ENCODE data around the gene SLC29A1. TPM values are rescaled to one million over a fixed set of nuclear protein-coding genes. Genes with fewer than 3 reads are reported as not detected.

Gene SLC29A1
- total RNA-seq, 1 experiment from 2014 or later, result 108 TPM

DNA sequence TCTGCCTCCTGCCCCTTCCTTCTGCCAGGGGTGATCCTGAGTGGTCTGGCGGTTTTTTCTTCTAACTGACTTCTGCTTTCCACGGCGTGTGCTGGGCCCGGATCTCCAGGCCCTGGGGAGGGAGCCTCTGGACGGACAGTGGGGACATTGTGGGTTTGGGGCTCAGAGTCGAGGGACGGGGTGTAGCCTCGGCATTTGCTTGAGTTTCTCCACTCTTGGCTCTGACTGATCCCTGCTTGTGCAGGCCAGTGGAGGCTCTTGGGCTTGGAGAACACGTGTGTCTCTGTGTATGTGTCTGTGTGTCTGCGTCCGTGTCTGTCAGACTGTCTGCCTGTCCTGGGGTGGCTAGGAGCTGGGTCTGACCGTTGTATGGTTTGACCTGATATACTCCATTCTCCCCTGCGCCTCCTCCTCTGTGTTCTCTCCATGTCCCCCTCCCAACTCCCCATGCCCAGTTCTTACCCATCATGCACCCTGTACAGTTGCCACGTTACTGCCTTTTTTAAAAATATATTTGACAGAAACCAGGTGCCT, 10.2 kb downstream of the SLC29A1 start:
- Histone ChIP-seq H3K36me3 (ENCODE audit: insufficient read depth, low read length, poor library complexity, severe bottlenecking) (peaks cover 38% of the 10 kb centered on the region), H3K27ac (ENCODE audit: low read depth, low read length, poor library complexity, severe bottlenecking) (peak overlapping the region; percentile 3), H3K4me1 (ENCODE audit: insufficient read depth, low read length, poor library complexity, severe bottlenecking) (peaks cover 10% of the 10 kb centered on the region), H3K27me3 (replicated peaks; ENCODE audit: insufficient read depth, low read depth, low read length, poor library complexity) (no peaks in the 10 kb centered on the region), H3K4me3 (ENCODE audit: low read depth, low read length, poor library complexity, severe bottlenecking) (no peak overlapping the region), H3K9me3 (ENCODE audit: low read depth, low read length, poor library complexity, severe bottlenecking) (no peaks in the 10 kb centered on the region)
- TF ChIP-seq CTCF (conservative IDR thresholded peaks at IDR 0.05; ENCODE audit: low read depth, low read length) (no peak), EZH2 (IDR thresholded peaks at IDR 0.05; ENCODE audit: borderline replicate concordance, low read depth, low read length, poor library complexity, severe bottlenecking) (no peak)
- CTCF ChIA-PET, result interaction anchor here (0.9 kb wide), 1 partner anchor 12 kb away, joined by 3 read pairs; no protein-coding TSS in a partner anchor
- DNase-seq (ENCODE audit: low spot score), result no peak
- intact Hi-C loops (cut with micrococcal nuclease; ENCODE audit: unreplicated experiment), result loop anchor here (2.0 kb wide), 1 partner anchor 137 kb away; no protein-coding TSS in a partner anchor
- POLR2A ChIA-PET (ENCODE audit: low non-redundant PET), result no interaction called here
- no TSS peak for BruUV-seq (replicated peaks)

DNA sequence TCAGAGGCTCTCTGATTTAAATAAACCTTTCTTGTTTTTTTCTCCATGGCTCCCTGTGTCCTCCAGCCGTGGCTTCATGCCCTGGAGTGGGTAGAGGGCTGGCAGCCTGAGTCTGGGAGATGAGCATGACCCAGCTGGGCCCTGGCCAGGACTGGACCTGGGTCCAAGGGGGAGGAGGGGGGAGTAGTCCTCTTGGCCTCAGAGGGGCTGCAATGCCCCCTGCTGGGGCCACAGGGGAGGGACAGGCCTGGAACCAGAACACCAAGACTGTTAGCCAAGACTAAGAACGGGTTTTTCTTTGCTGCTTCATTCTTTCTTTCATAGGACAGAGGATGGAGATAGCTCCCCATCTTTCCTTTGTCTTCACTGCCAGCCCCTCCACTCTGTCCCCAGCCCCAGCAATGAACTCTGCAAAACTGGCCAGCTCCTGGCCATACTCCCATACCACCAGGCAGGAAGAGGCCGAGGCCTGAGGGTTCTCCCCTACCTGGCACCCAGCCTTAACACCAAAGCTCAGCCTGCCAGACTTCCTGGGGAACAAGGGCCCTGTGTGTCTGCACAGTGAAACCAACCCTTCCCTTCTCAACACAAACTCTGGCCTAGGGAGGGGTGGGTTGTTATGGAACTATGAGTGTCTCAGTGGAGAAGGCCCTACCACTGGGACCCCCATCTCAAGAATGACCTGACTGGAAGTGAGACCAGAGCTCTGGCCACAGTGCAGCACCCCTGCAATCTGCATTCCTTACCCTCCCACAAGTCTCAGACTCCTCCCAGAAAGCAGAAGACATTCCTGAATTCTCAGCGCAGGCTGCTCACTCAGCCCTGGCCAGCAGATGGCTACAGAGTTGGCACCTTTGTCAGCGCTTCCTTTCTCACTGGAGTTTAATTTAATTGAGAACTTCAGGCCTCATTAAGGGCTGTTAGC, 11.0 kb downstream of the SLC29A1 start:
- intact Hi-C loops (cut with micrococcal nuclease; ENCODE audit: unreplicated experiment), result loop anchor here (2.0 kb wide), 1 partner anchor 138 kb away; no protein-coding TSS in a partner anchor
- POLR2A ChIA-PET (ENCODE audit: low non-redundant PET), result no interaction called here
- Histone ChIP-seq H3K27ac (ENCODE audit: low read depth, low read length, poor library complexity, severe bottlenecking) (peak overlapping the region; percentile 47), H3K4me3 (ENCODE audit: low read depth, low read length, poor library complexity, severe bottlenecking) (no peak overlapping the region), H3K36me3 (ENCODE audit: insufficient read depth, low read length, poor library complexity, severe bottlenecking) (peaks cover 32% of the 10 kb centered on the region), H3K4me1 (ENCODE audit: insufficient read depth, low read length, poor library complexity, severe bottlenecking) (peaks cover 10% of the 10 kb centered on the region), H3K27me3 (replicated peaks; ENCODE audit: insufficient read depth, low read depth, low read length, poor library complexity) (no peaks in the 10 kb centered on the region), H3K9me3 (ENCODE audit: low read depth, low read length, poor library complexity, severe bottlenecking) (no peaks in the 10 kb centered on the region)
- peak; percentile 61 for DNase-seq (ENCODE audit: low spot score)
- TF ChIP-seq CTCF (conservative IDR thresholded peaks at IDR 0.05; ENCODE audit: low read depth, low read length) (peak; percentile 65), EZH2 (IDR thresholded peaks at IDR 0.05; ENCODE audit: borderline replicate concordance, low read depth, low read length, poor library complexity, severe bottlenecking) (no peak)
- CTCF ChIA-PET, result interaction anchor here (0.9 kb wide), 1 partner anchor 13 kb away, joined by 3 read pairs; no protein-coding TSS in a partner anchor
- BruUV-seq (replicated peaks), result no TSS peak

DNA sequence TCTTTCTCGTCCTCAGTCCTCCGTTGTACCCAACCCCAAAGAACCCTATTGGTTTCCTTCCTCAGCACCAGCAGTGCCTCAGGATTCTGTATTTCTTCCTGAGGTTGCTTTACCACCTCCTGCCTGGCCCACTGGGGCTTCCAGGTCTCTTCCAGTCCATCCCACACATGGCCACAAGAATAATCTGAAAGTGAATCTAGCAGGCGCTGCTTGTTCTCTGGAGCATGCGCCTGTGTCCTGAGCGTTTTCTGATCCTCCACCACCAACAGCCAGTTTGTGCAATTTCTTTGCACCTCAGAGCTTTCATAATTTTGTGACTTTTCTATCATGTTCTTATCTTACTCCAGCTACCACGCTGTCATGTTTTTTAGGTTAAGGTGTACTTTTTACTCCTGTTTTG, 11.9 kb downstream of the SLC29A1 start:
- DNase-seq (ENCODE audit: low spot score), result no peak
- BruUV-seq (replicated peaks), result no TSS peak
- ChIA-PET CTCF (no interaction called here), POLR2A (ENCODE audit: low non-redundant PET) (no interaction called here)
- intact Hi-C loops (cut with micrococcal nuclease; ENCODE audit: unreplicated experiment), result loop anchor here (2.0 kb wide), 1 partner anchor 138 kb away; no protein-coding TSS in a partner anchor
- H3K27me3 ChIP-seq (replicated peaks; ENCODE audit: insufficient read depth, low read depth, low read length, poor library complexity), result no peaks in the 10 kb centered on the region
- H3K9me3 ChIP-seq (ENCODE audit: low read depth, low read length, poor library complexity, severe bottlenecking), result no peaks in the 10 kb centered on the region
- no peak for TF ChIP-seq EZH2 (IDR thresholded peaks at IDR 0.05; ENCODE audit: borderline replicate concordance, low read depth, low read length, poor library complexity, severe bottlenecking)
- no peak for TF ChIP-seq CTCF (conservative IDR thresholded peaks at IDR 0.05; ENCODE audit: low read depth, low read length)
- peaks cover 10% of the 10 kb centered on the region for H3K4me1 ChIP-seq (ENCODE audit: insufficient read depth, low read length, poor library complexity, severe bottlenecking)
- peaks cover 23% of the 10 kb centered on the region for H3K36me3 ChIP-seq (ENCODE audit: insufficient read depth, low read length, poor library complexity, severe bottlenecking)
- H3K27ac ChIP-seq (ENCODE audit: low read depth, low read length, poor library complexity, severe bottlenecking), result peak overlapping the region; percentile 47
- no peak overlapping the region for H3K4me3 ChIP-seq (ENCODE audit: low read depth, low read length, poor library complexity, severe bottlenecking)

Measured in A673 (cell line).